HG03060 (cell line): Measurements from ENCODE around the gene NFAT5.
A peak's percentile ranks its signal among the peaks of the same experiment; 100 is the strongest.
"Not testable (repeated sequence)": the region's sequence is repeated elsewhere in the genome, so short reads cannot be mapped to it uniquely, and the experiment has no call there.

Source experiments
- ATAC-seq: cut with Tn5 transposase; IDR thresholded peaks from one replicate; pipeline ENCODE4 v1.9.1; 2021; ENCODE audit warnings: low read depth, moderate number of reproducible peaks; ENCODE audit not compliant: unreplicated experiment

The NFAT5 gene

DNA sequence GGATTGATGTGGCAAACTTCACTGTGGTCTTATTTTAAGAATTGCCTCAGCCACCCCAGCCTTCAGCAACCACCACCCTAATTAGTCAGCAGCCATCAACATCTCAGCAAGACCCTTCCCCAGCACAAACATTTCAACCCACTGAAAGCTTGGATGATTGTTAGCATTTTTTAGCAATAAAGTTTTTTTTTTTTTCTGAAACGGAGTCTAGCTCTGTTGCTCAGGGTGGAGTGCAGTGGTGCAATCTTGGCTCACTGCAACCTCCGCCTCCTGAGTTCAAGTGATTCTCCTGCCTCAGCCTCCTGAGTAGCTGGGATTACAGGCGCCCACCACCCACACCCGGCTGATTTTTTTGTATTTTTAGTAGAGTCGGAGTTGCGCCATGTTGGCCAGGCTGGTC, 19.1 kb upstream of the NFAT5 start:
- ATAC-seq: not testable (repeated sequence)

GRCh38 chr16:69553332-69553731, 12.4 kb upstream of the NFAT5 start:
- no peak for ATAC-seq

DNA sequence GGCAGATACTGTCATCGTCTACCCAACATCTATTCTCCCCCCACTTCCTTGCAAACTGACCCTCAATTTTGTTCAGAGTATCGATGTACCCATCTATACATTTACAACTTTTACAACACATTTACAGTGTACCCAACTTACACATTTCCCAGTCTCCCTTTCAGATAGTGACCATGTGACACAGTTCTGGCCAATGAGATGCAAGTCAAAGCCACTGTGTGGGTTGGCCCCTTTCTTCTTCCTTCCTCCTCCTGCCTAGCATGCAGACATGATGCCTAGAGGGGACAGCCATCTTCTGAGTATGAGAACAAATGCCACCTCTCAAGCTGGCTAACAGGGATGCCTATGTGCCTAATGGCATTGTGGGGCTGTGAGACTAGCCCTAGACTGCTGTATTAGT, 11.3 kb upstream of the NFAT5 start:
- no peak for ATAC-seq

GRCh38 chr16:69555437-69555836, 10.3 kb upstream of the NFAT5 start:
- ATAC-seq: no peak

DNA sequence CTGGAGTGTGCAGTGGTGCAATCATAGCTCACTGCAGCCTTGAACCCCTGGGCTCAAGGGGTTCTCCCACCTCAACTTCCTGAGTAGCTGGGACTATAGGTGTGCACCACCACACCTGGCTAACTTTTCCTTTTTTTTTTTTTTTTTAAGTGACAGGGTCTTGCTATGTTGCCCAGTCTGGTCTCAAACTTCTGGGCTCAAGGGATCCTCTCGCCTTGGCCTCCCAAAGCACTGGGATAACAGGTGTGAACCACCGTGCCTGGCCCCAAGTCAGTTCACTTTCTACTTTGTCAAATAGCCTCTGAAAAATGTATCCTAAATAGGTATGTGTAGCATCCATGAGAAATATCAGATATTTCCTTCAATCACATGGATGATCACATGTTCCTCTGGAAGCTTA, 9.9 kb upstream of the NFAT5 start:
- ATAC-seq: no peak

GRCh38 chr16:69559164-69559563, 6.6 kb upstream of the NFAT5 start:
- ATAC-seq: no peak

- ATAC-seq: not testable (repeated sequence)
These were observed 4.4 kb upstream of the NFAT5 start for GRCh38 chr16:69561367-69561766.

DNA sequence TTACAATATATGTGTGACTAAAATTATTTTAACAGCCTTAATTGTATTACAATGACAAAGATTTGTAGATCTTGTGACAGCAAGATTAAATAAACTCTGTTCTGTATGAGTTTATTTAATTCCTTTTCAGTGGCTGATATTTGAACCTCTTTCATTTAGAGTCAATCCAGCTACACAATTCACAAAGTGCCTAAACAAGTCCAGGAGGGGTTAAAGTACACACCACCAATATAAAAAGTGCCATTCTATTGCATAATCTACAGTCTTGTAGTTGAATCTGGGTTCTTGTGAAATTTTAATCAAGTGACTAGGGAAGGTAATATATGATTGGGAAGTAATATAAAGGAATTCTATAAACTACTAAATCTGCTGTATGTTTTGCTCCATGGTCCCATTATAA, 3.9 kb upstream of the NFAT5 start:
- no peak for ATAC-seq

DNA sequence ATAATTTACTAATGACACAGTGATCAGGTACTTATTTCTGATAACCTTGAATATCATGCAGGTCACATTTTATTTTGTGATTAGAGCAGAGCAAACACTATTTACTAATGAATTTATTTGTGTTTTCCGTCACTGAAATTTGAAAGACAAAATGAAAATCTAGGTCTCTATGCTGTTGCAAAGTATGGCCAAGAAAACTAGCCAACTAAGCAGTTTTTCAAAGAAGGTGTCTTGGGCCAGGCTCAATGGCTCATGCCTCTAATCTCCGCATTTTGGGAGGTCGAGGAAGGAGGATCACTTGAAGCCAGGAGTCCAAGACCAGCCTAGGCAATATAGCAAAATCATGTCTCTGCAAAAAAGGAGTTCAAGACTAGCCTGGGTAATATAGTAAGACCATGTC, 3.0 kb upstream of the NFAT5 start:
- no peak for ATAC-seq

DNA sequence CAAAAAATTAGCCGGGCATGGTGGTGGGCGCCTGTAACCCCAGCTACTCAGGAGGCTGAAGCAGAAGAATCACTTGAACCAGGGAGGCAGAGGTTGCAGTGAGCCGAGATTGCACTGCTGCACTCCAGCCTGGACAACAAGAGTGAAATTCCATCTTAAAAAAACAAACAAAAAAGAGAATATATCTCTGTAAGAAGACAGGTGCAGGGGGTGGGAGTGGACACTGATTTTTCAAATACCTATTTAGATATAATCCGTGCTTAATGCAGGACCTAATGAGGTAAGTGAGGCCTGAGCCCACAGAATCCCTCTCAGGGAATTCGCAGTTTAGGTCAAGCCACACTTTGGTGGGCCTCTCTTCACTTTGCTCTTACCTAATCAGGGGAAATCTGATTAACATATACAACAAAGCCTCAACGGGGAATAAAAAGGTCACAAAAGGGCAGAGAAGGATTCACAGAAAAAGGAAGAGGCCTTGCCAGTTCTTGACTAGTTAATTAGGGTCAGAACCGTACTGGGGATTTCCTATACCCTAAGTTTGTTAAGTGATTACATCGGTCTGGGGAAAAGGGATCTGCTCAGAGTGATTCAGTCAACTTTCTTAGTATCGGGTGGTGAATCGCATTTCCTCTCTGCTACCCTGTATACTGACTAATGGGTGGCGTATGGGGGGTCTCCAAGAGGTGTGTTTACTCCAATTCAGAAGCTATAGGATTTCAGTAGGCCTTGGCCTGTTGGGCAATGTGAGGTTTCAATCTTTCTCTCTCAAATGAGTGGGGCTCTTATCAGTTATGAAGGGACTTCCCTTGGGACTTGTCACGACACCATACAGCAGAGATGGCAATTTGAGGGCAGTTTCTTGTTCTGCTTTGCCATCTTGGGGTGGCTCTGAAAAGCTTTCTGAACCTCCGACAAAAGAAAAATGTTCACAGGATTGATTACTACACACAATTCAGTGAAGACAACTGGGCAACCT, 1.9 kb upstream of the NFAT5 start:
- ATAC-seq: peak; percentile 50

DNA sequence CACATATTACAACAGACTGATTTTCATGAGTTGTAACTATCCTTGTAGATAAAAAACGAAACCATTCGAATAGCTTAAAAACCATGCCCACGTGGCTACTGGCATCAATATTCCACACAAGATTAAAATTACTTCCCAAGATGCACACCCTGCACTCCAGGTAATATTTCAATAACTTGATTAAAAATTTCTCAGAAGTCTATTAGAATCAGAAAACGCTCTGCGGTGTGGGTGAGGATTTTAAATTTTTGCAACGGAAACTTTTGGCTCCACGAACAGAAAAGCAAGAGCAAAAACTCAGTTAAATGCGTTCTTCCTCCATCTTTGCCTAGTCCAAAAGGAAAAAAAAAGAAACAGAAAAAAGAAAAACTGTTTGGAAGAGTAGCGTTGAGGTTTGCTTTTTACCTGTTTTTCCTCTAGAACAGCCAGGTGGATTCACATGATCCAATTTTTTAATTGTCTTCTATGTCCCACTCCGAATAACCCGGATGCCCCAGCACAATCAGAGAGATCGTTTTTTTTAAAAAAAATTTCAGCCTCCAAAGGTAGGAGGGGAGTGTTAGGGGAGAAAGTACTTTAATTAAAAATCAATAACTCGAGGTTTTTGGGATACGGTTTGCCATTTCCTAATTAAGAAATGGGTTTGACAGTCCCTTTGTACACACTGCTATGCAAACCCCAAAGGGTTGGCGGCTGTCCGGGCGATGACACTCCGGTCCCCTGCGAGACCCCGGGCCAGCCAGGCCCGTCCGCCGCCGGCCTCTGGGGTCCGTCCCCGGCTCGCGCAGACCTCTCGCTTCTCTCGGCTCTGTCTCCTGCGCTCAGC, 708 bp upstream of the NFAT5 start:
- ATAC-seq: no peak

DNA sequence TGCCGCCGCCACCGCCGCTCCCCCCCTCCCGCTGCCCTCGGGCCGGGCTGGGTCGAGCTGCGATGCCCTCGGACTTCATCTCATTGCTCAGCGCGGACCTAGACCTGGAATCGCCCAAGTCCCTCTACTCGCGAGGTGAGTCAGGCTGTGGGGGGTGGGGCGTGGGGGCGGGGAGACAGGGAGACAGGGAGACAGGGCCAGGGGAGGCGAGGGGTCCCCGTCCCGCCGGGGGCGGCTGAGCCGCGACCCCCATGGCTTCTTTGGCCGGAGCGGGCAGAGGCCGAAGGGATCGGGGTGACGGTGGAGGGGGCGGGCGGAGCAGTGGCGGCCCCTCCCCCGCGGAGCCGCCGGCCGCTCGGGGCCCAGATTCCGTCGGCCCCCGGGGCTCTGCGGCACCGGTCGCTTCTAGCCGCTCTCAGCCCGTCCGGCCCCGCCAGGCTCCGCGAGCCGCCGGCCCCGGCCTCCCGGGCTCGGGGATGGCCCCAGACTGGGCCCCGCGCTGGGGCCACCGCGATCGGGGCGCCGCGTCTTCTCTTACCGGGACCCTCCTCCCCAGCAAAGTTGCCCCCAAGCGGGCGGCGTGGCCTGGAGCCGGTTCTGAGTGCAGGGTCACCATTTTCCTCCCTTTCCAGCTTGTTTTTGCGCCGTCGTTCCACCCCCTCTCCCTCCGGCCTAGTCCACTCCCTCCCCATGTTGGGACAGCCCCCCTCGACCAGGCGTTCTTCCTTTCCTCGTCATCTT, 644 bp downstream of the NFAT5 start:
- ATAC-seq: no peak

GRCh38 chr16:69566981-69567680, 1.4 kb downstream of the NFAT5 start:
- no peak for ATAC-seq

DNA sequence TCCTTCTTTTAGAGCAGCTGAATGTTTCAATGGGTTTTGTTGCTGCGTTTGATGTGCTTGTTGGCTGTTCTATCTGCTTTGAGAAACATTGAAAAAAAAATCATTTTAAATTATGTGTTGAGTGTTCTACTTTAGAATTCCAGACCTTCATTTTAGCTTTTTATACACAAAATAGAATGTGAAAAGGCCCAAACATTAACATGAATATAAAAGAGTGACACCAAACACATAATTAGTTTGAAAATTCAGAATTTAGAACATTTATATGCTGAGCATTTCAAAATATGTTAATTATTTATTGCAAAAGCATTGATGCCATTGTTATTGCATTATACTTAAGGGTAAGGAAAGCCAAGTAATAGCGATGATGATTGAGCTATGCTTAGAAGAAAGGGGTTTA, 2.9 kb downstream of the NFAT5 start:
- ATAC-seq: no peak

- ATAC-seq: not testable (repeated sequence)
These were observed 13.0 kb downstream of the NFAT5 start for GRCh38 chr16:69578771-69579170.

DNA sequence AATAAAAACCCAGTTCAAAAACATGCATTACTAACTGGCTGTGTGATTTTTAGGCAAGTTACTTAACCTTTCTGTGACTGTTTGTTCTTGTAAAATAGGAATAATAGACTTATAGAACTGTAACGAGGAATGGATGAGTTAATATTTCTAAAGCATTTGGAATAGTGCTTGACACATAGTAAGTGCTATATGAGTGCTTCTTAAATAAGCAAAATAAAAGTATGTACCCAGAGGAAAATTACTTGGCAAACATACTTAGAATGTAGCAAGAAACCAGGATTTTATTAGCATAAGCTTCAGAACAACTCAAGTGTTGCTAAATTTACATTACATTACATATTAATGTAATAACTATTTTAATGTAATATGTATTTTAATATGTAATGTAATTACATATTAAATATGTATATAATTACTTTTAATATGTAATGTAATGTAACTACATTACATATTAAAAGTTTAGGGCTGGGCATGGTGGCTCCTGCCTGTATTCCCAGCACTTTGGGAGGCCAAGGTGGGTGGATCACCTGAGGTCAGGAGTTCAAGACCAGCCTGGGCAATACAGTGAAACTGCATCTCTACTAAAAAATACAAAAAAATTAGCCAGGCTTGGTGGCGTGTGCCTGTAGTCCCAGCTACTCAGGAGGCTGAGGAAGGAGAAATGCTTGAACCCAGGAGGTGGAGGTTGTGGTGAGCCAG, 14.2 kb downstream of the NFAT5 start:
- ATAC-seq: no peak

DNA sequence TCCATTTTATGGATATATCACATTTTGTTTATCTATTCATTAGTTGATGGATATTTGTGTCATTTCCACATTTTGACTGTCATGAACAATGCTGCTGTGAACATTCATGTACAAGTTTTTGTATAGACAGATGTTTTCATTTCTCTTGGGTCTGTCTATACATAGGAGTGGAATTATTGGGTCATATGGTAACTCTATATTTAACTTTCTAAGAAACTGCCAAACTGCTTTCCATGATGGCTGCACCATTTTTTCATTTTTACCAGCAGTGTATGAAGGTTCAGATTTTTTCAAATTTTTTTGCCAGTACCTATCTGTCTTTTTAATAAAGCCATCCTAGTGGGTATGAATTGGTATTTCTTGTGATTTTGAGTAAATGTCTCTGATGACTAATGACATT, 15.5 kb downstream of the NFAT5 start:
- ATAC-seq: no peak

DNA sequence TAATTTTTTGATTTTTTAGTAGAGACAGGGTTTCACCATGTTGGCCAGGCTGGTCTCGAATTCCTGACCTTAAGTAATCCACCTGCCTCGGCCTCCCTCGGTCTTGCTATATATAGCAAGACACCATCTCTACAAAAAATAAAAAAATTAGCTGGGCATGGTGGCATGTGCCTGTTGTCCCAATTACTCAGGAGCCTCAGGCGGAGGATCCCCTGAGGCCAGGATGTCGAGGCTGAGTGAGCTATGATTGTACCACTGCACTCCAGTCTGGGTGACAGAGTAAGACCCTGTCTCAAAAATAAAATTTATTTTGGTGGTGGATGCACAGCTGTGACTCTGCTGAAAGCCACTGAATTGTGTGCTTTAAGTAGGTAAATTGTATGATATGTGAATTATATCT, 18.7 kb downstream of the NFAT5 start:
- ATAC-seq: not testable (repeated sequence)

- no peak for ATAC-seq
These were observed 23.9 kb downstream of the NFAT5 start for GRCh38 chr16:69589434-69590269.
